Measurements from ENCODE around the gene PADI2. TPM values are rescaled to one million over a fixed set of nuclear protein-coding genes. Genes with fewer than 3 reads are reported as not detected.

The PADI2 gene
- polyA plus RNA-seq, 1 donor (not counting 4 experiments of a cell fraction or from before 2014, with no cell fraction given), result 0.13 TPM

DNA sequence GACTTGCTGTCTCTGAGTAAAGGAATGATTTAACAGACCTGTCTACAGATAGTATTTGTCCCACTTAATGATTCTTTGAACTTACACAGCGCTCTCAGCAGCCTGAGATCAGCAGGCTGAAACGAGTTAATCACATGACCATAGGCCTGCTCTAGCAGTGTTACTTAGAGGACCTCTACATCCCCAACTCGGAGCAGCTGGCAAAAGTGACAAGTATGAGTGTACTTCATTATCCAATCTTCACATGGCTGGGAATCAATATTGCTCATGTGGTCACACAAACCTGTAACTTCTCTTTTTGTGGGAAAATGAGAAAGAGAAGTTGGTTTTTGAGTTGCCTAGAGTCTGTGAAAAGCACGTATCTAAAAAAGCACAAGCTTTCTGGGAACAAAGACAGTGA lies 96.1 kb downstream of the PADI2 start:
- Histone ChIP-seq H3K4me1 (ENCODE audit: control insufficient read depth, extremely low read depth, insufficient read depth, low read length) (no peaks in the 10 kb centered on the region), H3K4me3 (ENCODE audit: control insufficient read depth in 2 of 3, extremely low read depth in 1 of 3, insufficient read depth in 2 of 3, low read depth in 1 of 3, low read length in 3 of 3) (no peak overlapping the region), H3K9me3 (ENCODE audit: control insufficient read depth, low read depth, low read length) (no peaks in the 10 kb centered on the region), H3K9me1 (ENCODE audit: control insufficient read depth, extremely low read depth, insufficient read depth, low read length) (no peaks in the 10 kb centered on the region), H2AFZ (ENCODE audit: control insufficient read depth, low read length) (no peak overlapping the region), H3K36me3 (ENCODE audit: control insufficient read depth in 2 of 2, extremely low read depth in 1 of 2, insufficient read depth in 2 of 2, low read length in 2 of 2) (peaks cover 40 to 61% of the 10 kb centered on the region in 2 experiments), H3K27me3 (ENCODE audit: control insufficient read depth, extremely low read depth, insufficient read depth, low read length) (no peaks in the 10 kb centered on the region), H3K27ac (ENCODE audit: control insufficient read depth, insufficient read depth, low read length) (no peak overlapping the region), H4K20me1 (ENCODE audit: control insufficient read depth, extremely low read depth, insufficient read depth, low read length) (no peaks in the 10 kb centered on the region), H3K4me2 (ENCODE audit: control insufficient read depth, extremely low read depth, insufficient read depth, low read depth, low read length) (no peak overlapping the region), H3K79me2 (ENCODE audit: control insufficient read depth, insufficient read depth, low read length) (no peaks in the 10 kb centered on the region), H3K9ac (ENCODE audit: control insufficient read depth, extremely low read depth, insufficient read depth, low read length) (no peak overlapping the region)
- dilution Hi-C loops (cut with MboI; ENCODE audit: extremely low pct_ligation_motif_present, low sequenced_read_pairs), result no loop called here
- DNase-seq (ENCODE audit: low read depth, low spot score) (no peak), FAIRE-seq (no peak)
- TF ChIP-seq, protein P1, sequence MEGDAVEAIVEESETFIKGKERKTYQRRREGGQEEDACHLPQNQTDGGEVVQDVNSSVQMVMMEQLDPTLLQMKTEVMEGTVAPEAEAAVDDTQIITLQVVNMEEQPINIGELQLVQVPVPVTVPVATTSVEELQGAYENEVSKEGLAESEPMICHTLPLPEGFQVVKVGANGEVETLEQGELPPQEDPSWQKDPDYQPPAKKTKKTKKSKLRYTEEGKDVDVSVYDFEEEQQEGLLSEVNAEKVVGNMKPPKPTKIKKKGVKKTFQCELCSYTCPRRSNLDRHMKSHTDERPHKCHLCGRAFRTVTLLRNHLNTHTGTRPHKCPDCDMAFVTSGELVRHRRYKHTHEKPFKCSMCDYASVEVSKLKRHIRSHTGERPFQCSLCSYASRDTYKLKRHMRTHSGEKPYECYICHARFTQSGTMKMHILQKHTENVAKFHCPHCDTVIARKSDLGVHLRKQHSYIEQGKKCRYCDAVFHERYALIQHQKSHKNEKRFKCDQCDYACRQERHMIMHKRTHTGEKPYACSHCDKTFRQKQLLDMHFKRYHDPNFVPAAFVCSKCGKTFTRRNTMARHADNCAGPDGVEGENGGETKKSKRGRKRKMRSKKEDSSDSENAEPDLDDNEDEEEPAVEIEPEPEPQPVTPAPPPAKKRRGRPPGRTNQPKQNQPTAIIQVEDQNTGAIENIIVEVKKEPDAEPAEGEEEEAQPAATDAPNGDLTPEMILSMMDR (optimal IDR thresholded peaks at IDR 0.05 in 1 of 3, IDR thresholded peaks at IDR 0.05 in 1 of 3, conservative IDR thresholded peaks at IDR 0.05 in 1 of 3; ENCODE audit: extremely low read depth in 1 of 3, insufficient read depth in 2 of 3, low read length in 3 of 3), result no peak
- TF ChIP-seq EZH2 (IDR thresholded peaks at IDR 0.05; ENCODE audit: low read length), result no peak

DNA sequence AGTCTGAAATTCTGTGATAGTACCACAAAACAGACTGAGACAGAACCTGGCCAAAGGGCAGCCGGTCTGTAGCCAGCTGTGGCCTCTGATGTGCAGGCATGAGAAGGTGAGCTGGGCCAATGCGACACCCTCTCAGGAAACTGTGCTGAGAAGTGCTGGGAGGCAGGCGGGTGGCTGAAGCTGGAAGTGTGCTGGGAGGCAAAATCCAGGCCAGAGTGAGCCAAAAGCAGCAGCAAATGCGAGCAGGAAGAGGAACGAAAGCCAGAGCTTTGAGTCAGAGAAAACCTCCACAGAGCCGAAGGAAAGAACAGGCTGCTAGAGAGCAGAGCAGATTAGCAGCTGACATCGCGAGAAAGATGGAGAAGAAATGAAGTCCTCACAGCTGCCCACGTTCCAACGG lies 97.4 kb downstream of the PADI2 start:
- no peak for FAIRE-seq
- no peaks in the 10 kb centered on the region for H3K9me1 ChIP-seq (ENCODE audit: control insufficient read depth, extremely low read depth, insufficient read depth, low read length)
- no peak for DNase-seq (ENCODE audit: low read depth, low spot score)
- no peaks in the 10 kb centered on the region for H4K20me1 ChIP-seq (ENCODE audit: control insufficient read depth, extremely low read depth, insufficient read depth, low read length)
- dilution Hi-C loops (cut with MboI; ENCODE audit: extremely low pct_ligation_motif_present, low sequenced_read_pairs), result no loop called here
- no peak for TF ChIP-seq EZH2 (IDR thresholded peaks at IDR 0.05; ENCODE audit: low read length)
- TF ChIP-seq, protein P1 (optimal IDR thresholded peaks at IDR 0.05 in 1 of 3, IDR thresholded peaks at IDR 0.05 in 1 of 3, conservative IDR thresholded peaks at IDR 0.05 in 1 of 3; ENCODE audit: extremely low read depth in 1 of 3, insufficient read depth in 2 of 3, low read length in 3 of 3), result no peak
- H3K27ac ChIP-seq (ENCODE audit: control insufficient read depth, insufficient read depth, low read length), result no peak overlapping the region
- H3K9ac ChIP-seq (ENCODE audit: control insufficient read depth, extremely low read depth, insufficient read depth, low read length), result no peak overlapping the region
- H3K27me3 ChIP-seq (ENCODE audit: control insufficient read depth, extremely low read depth, insufficient read depth, low read length), result no peaks in the 10 kb centered on the region
- no peak overlapping the region for H2AFZ ChIP-seq (ENCODE audit: control insufficient read depth, low read length)
- no peak overlapping the region for H3K4me2 ChIP-seq (ENCODE audit: control insufficient read depth, extremely low read depth, insufficient read depth, low read depth, low read length)
- H3K4me1 ChIP-seq (ENCODE audit: control insufficient read depth, extremely low read depth, insufficient read depth, low read length), result no peaks in the 10 kb centered on the region
- H3K9me3 ChIP-seq (ENCODE audit: control insufficient read depth, low read depth, low read length), result no peaks in the 10 kb centered on the region
- H3K36me3 ChIP-seq (ENCODE audit: control insufficient read depth in 2 of 2, extremely low read depth in 1 of 2, insufficient read depth in 2 of 2, low read length in 2 of 2), result peaks cover 34 to 49% of the 10 kb centered on the region in 2 experiments
- H3K79me2 ChIP-seq (ENCODE audit: control insufficient read depth, insufficient read depth, low read length), result no peaks in the 10 kb centered on the region
- no peak overlapping the region for H3K4me3 ChIP-seq (ENCODE audit: control insufficient read depth in 2 of 3, extremely low read depth in 1 of 3, insufficient read depth in 2 of 3, low read depth in 1 of 3, low read length in 3 of 3)
